GM15510 (cell line): Measurements from ENCODE around the gene CCDC15.

Experiments used
- POLR2A ChIP-seq: IDR thresholded peaks from 3 replicates; pipeline ENCODE4 v1.6.1; 2011; ENCODE audit warnings: borderline replicate concordance; ENCODE audit not compliant: insufficient read length; ENCODE audit errors: extremely low read depth

The CCDC15 gene

DNA sequence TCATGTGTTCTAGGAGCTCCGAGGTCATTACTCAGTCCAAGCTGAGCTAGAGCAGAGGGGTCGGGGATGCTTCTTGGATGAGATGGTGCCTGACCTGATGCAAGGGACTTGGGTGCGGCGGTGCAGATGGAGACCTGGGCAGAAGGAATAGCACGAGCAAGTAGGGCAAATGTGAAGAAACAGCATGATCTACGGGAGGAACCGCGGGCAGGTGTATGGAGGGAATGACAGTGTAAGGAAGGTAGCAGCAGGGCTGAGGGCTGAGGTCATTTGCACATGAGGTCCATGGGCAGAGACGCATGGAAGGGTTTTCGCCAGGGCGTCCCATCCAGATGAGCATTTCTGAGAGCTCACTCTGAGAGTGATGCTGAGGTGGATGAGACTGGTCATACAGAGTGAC is 124.0 kb downstream of the CCDC15 start:
- TF ChIP-seq POLR2A: no peak

DNA sequence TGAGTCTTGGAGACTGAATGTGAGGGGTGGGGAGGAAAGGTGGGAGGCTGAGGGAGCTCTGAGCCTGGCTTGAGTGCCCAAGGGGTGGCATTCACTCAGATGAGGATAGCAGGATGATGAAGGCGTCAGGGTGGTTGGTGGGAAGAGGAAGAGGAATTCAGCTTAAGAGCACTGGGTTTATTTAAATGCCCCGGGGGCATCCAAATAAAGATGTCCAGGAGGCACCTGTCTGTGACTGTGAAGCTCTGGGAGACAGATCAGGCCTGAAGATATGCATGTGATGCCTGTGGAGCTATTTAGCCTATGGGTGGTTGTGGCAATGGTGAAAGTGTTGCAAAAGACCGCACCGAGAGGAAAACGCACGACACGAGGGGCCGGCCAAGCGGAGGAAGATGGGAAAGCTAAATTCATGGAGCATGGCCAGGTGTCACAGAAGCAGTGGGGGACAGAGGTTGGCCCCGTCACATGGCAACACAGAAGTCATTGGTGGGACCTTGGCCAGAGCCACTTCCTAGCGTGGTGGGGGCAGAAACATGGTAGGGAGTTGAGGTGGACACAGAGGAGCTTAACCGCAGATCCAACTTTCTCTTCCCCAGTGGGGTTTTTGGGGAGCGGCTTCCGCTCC is 124.6 kb downstream of the CCDC15 start:
- TF ChIP-seq POLR2A: no peak

DNA sequence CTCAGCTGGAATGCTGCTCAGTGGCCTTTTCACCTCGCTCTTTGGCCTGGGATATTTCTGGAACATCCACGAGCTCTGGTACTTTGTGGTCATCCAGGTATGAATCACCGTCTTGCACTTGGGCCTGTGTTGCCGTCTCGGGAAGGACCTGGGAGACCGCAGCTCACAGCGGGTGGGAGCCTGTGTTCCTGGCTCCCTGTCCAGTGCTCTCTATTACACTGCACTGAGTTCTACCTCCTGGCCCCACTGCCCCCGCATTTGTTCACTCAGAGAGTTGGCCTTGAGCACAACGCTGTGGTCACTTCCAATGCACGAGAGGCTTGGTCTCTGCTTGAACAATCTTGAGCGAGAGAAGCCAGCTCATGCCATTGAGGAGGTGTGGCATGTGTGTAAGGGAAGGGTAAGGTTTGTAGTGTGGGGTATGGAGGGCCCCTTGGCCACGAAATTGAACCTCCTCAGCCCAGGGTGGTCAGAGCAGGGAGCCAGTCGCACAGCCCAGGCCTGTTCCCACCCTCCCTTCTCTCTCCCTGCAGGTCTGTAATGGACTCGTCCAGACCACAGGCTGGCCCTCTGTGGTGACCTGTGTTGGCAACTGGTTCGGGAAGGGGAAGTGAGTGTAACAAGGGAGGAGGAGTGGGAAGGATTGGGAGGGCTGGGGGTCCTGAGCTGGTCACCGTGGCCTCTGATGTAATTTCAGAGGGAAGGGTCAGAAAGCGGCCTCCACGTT is 125.3 kb downstream of the CCDC15 start:
- TF ChIP-seq POLR2A: no peak

DNA sequence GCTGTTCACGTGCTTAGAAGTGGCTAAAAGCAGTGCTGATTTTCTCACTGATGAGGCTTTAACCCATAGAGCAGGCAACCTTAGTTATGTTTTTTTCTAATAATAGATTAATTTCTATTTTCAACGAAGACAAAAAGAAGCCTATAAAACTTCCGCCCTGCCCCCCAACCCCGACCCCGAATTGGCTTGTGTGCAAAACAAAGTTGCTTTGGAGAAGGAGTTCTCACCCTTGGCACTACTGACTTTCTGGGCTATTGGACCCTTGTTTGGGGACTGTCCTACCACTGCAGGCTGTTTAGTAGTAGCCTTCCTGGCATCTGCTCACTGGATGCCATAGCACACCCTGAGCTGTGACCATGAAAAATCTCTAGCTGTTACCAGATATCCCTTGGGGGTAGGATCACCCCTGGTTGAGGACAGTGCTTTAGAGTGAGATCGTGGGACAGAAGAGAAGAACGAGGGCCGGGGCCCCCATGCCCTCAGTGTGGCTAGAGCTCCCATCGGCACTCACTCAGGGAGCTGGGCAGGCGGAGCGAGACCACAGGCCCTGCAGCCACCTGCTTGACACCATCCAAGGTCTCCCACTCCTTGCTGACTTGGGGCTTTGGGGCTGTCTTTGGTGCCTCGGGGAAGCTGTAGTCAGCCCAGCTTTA is 126.0 kb downstream of the CCDC15 start:
- TF ChIP-seq POLR2A: no peak

DNA sequence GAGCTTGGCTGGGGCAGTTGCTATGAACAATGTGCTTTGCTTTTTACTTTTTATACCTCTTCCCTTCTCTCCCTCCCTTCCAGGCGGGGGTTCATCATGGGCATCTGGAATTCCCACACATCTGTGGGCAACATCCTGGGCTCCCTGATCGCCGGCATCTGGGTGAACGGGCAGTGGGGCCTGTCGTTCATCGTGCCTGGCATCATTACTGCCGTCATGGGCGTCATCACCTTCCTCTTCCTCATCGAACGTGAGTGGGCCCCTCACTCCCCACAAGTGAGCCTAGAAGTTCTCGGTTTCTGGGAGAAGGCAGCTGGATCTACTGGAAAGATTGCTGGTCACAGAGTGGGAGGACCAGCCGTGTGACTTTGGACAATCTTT is 126.5 kb downstream of the CCDC15 start:
- no peak for TF ChIP-seq POLR2A

DNA sequence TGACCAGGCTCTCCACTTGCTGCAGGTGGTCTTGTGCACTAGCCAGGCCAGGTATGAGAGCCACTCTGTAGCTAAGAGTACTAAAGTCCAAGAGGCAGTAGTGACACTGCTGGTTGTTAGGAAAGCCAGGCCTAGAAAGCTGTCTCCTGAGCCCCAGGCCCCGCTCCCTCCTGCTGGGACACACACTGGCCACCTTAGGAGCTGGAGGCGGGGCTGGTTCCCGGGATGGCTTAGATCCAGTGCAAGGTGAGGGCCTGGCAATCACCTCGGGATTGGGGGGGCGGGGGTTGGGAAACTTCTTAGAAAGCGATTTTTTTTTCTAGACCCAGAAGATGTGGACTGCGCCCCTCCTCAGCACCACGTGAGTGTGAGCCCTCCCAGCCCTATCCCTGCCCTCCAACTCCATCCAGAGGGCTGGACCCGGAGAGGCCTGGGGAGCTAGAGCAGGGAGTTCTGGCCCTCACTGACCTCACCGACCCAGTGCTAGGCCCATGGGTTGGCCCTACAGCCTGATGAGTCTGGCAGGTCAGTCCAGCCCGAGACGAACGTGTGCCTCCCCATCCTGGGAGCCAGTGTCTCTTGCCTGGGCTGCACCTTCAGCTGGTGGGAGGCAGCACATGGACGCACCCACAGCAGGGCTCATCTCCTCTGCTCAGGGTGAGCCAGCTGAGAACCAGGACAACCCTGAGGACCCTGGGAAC is 127.2 kb downstream of the CCDC15 start:
- no peak for TF ChIP-seq POLR2A

DNA sequence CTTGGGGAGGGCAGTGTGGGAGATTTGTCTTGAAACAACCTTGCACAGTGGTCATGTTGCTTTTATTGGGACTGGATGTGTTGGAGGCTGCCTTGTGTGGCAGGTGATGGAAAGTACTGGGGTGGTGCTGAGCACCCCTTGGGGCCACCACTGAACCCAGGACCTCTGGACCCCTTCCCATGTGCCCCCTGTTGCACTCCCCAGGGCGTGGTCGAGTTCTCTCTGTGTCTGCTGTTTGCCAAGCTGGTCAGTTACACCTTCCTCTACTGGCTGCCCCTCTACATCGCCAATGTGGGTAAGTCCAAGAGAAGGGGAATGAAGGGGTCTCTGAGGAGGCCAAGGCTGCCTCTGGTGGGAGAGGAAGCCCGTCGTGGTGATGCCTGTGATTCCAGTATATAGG is 128.0 kb downstream of the CCDC15 start:
- TF ChIP-seq POLR2A: no peak

DNA sequence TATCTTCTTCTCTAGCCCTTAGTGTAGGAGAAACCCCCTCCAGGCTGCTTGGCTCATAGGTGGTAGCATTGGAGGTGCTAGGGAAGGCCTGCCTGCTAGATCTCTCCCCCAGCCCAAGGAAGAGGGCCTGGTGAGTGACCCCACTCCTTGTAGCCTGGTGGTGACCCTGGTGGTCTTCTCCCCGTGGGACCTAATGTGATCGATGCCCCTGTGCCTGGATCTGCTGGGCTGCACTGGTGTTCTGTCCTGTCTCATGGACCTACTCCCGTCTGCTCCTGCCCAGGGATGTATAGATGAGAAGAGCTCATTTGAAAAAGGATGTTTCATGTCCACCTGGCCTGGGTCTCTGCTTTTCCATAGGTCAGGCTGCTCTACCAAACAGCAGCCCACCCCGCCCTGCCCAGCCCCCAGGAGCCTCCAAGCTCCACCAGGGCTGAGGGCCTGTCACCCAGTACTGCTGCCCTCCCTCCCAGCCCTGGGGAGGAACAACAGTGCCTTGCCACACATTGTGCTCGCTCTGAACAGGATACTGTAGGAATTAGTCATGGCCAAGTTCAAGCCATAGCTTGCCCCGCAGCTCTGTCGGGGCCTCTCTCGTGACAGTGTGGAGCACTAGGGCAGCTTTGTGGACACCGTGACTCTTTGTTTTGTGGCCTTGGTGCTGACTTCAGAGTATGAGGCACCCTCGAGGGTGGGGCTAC is 128.8 kb downstream of the CCDC15 start:
- no peak for TF ChIP-seq POLR2A

DNA sequence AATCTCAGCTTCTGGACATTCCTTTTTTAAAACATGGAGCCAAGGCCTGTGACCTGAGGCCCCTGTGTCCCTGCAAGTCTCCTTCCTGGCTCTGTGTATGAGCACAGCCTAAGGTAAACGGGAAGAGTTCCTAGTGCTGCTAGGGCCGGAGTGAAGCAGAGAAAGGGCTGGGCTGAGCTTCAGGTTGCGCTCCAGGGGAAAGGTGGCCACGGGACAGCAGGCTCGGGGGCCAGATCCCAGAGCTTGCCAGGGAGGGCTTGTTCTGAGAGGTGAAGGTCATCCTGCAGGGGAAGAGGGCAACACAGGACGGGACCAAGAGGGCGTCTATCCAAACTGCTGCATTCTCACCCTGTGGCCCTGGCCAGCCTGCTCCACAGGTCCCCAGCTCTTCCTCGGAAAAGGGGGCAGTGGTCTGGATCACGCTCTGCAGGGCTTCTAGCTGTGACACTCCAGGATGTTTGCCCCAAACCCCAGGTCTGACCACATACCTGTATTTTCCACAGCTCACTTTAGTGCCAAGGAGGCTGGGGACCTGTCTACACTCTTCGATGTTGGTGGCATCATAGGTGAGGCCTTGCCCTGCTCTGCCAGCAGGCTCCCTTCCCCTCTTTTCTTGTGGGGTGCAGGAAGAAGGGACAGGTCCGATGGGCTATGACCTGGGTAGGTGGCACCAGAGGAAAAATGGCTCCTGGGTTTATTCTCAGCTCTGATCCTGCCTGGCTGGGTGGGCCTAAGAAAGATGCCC is 129.5 kb downstream of the CCDC15 start:
- no peak for TF ChIP-seq POLR2A

DNA sequence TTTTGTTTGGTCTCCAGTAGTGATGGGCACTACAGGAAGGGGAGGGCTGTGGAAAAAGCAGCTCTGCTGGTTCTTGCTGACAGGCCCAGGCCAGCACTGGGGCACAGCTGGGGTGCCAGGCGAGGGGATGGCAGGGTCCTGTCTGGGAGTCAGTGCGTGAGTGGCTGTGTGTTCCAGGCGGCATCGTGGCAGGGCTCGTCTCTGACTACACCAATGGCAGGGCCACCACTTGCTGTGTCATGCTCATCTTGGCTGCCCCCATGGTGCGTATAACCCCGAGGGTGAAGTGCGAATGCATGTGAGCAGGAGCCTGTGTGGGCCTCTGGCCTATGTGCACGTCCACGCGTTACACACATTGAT is 130.0 kb downstream of the CCDC15 start:
- no peak for TF ChIP-seq POLR2A

DNA sequence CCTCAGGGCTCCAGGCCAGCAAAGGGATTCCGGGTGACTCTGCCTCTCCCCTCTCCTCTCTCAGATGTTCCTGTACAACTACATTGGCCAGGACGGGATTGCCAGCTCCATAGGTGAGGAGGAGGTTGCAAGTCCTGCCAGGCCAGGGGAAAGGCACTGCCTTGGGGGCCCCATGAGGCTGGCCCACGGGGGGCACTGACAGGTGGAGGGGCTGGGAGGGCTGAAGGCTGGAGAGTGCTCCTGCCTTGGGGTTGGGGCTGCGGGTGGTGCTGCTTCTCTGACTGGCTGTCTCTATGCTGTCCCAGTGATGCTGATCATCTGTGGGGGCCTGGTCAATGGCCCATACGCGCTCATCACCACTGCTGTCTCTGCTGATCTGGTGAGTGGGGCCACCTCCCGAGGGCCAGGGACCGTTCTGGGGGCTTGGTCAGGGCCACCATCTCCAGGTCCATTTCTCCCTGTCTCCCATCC is 130.8 kb downstream of the CCDC15 start:
- no peak for TF ChIP-seq POLR2A

DNA sequence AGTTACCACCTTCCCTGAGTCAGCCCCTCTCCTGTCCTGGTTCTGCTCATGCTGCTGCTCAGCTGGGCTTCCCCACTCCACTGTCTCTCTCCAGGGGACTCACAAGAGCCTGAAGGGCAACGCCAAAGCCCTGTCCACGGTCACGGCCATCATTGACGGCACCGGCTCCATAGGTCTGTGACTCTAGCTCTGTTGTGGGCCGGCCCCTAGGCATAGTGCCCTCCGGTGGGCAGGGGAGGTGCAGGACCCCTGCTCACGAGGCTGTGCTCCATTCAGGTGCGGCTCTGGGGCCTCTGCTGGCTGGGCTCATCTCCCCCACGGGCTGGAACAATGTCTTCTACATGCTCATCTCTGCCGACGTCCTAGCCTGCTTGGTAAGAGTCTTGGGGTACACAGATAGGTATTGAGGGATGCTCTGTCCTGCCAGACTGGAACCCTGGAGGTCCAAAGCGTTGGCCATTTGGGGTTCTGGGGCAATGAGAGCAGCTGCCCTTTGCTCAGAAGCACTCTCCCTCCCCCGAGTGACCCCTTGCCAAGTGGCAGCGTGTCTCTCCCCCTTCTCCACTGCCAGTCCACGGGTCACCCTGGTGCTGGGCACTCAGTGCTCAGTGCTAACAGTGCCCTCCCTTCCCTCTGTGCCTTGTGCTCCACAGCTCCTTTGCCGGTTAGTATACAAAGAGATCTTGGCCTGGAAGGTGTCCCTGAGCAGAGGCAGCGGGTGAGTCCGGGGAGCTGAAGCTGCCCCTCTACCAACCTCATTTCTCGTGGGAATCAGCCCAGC is 131.5 kb downstream of the CCDC15 start:
- TF ChIP-seq POLR2A: no peak

DNA sequence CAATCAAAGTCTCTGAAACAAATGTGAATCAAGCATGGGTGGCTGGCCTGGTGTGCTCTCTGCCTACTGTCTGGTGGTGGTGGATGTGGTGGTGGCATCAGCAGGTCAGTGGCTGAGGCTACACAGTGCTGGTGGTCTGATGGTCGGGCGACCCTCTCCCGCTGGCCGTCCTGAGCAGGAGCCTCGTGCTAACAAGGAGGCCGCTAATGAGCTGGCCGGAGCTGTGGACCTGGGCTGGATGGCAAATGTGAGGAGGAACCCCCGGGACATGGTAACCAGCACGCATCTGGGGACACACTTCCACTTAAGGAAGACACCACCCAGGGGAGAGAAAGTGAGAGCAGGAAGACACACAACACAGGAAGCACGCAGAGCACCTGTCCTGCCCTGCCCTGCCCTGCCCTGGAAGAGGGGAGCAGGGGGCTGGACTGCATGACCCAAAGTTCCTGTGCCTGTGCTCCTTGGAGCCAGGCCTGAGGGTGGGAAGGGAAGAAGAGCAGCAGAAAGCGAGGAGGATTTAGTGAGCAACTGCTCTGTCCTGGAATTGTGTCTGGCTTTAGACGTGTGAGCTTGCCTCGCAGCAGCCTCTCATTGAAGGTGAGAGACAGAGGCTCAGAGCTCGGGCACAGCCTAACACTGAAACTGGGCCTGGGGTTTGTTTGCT is 132.8 kb downstream of the CCDC15 start:
- TF ChIP-seq POLR2A: no peak
